Measurements from ENCODE around the gene ULBP3. TPM values are rescaled to one million over a fixed set of nuclear protein-coding genes. Genes with fewer than 3 reads are reported as not detected.
"Not testable (repeated sequence)": the region's sequence is repeated elsewhere in the genome, so short reads cannot be mapped to it uniquely, and the experiment has no call there.

The ULBP3 gene
- total and polyA plus RNA-seq, 4 donors: 5.2 to 6.9 (median 5.6) TPM

DNA sequence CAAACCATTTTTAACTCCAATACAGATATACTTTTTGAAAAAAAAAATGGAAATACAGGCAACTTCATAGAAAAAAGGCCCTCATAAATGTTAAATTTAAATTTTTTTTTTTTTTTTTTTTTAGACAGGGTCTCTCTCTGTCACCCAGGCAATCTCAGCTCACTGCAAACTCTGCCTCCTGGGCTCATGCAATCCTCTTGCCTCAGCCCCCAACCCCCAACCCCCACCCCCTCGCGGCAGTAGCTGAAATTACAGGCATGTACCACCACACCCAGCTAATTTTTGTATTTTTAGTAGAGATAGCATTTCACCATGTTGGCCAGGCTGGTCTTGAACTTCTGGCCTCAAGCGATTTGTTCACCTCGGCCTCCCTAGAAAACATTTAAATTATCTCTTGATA is 12.8 kb upstream of the ULBP3 start:
- no peak overlapping the region for H3K27ac ChIP-seq (ENCODE audit: low read depth, low read length)
- no peaks in the 10 kb centered on the region for H3K9me3 ChIP-seq (ENCODE audit: control insufficient read depth, insufficient read depth, low read length)
- H3K4me3 ChIP-seq (ENCODE audit: low read depth, low read length): no peak overlapping the region
- no peaks in the 10 kb centered on the region for H3K27me3 ChIP-seq (ENCODE audit: control insufficient read depth, insufficient read depth, low read length)
- H3K4me1 ChIP-seq (ENCODE audit: control insufficient read depth, insufficient read depth, low read length): peaks cover 4% of the 10 kb centered on the region
- no peaks in the 10 kb centered on the region for H3K36me3 ChIP-seq (ENCODE audit: control insufficient read depth, insufficient read depth, low read length)
- DNase-seq (ENCODE audit: low read depth in 4 of 6, low spot score in 6 of 6): no peak
- WGBS (ENCODE audit: insufficient coverage): no CpG with 5 or more reads among the region's 4 CpGs

DNA sequence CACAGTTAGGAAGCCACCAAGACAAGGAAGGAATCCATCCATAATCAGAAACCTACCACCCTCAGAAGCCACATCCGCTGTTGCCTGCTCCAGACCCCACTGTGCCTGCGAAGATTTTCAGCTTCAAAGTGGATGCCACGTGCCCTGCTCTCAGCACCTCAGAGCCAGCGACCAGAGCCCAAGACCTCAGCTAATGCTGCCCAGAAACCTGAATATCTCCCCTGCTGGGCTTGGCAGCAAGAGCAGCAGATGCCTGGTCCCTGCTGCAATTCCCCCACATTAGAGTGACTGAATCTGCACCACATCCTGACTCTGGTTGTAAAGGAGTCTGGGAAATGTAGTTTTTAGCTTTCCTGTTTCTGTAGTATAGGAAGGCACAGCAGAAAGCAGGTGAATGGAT is 10.7 kb upstream of the ULBP3 start:
- H3K4me1 ChIP-seq (ENCODE audit: control insufficient read depth, insufficient read depth, low read length): peaks cover 4% of the 10 kb centered on the region
- peak in 2 of 6 donors; percentile 39 to 87 for DNase-seq (ENCODE audit: low read depth in 4 of 6, low spot score in 6 of 6)
- H3K9me3 ChIP-seq (ENCODE audit: control insufficient read depth, insufficient read depth, low read length): no peaks in the 10 kb centered on the region
- H3K27ac ChIP-seq (ENCODE audit: low read depth, low read length): no peak overlapping the region
- 61% methylated on average over 4 of the region's 4 CpGs for WGBS (ENCODE audit: insufficient coverage)
- no peaks in the 10 kb centered on the region for H3K36me3 ChIP-seq (ENCODE audit: control insufficient read depth, insufficient read depth, low read length)
- no peak overlapping the region for H3K4me3 ChIP-seq (ENCODE audit: low read depth, low read length)
- no peaks in the 10 kb centered on the region for H3K27me3 ChIP-seq (ENCODE audit: control insufficient read depth, insufficient read depth, low read length)

DNA sequence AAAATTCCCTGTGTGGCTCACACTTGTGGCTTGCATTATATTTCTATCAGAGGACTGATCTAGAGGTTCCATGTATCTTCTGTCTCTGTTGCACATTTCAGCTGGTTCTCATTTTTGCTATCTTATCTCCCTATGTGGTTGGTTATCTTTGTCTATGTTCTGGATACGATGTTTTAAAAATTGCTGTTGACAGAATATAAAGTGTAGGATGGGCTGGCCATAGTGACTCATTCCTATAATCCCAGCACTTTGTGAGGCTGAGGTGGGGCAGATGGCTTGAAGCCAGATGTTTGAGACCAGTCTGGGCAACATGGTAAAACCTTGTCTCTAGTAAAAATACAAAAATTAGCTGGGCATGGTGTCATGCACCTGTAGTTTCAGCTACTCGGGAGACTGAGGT is 9.9 kb upstream of the ULBP3 start:
- Histone ChIP-seq H3K4me1 (ENCODE audit: control insufficient read depth, insufficient read depth, low read length) (peaks cover 4% of the 10 kb centered on the region), H3K9me3 (ENCODE audit: control insufficient read depth, insufficient read depth, low read length) (no peaks in the 10 kb centered on the region), H3K36me3 (ENCODE audit: control insufficient read depth, insufficient read depth, low read length) (no peaks in the 10 kb centered on the region), H3K27me3 (ENCODE audit: control insufficient read depth, insufficient read depth, low read length) (no peaks in the 10 kb centered on the region), H3K27ac (ENCODE audit: low read depth, low read length) (no peak overlapping the region), H3K4me3 (ENCODE audit: low read depth, low read length) (no peak overlapping the region)
- DNase-seq (ENCODE audit: low read depth in 4 of 6, low spot score in 6 of 6): no peak
- no CpG with 5 or more reads among the region's 2 CpGs for WGBS (ENCODE audit: insufficient coverage)

DNA sequence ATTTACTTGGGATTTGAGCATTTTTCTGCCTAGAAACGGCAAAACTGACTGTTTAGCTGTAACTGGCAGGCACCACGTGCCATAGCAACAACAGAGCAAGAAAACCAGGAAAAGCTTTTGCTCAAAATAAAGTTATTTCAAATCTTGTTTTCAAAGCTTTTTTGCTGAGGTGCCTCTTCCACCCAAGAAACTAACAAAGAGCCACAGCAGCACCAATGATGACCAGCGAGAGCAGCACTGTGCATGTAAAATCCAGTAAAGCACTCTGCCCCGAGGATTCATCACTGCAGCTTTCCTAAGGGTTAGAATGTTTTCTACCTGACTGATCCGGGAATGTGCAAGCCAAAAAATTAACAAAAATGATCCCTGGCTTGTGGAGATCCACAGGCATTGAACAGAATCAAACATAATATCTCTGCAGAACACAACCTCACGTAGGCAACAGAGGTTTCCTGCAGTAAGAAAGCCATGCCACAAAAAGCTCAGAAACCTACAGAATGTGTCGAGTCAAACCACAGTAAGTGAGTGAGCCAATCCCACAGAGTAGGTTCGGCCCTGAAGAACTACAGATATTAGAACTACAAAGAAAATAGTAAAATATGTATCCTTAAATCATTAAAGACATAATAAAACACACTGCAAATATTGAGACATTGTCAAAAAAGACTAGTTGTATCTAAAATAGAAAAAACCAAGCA is 7.4 kb upstream of the ULBP3 start:
- Histone ChIP-seq H3K27ac (ENCODE audit: low read depth, low read length) (no peak overlapping the region), H3K27me3 (ENCODE audit: control insufficient read depth, insufficient read depth, low read length) (peaks cover 3% of the 10 kb centered on the region), H3K4me1 (ENCODE audit: control insufficient read depth, insufficient read depth, low read length) (peaks cover 12% of the 10 kb centered on the region), H3K36me3 (ENCODE audit: control insufficient read depth, insufficient read depth, low read length) (no peaks in the 10 kb centered on the region), H3K9me3 (ENCODE audit: control insufficient read depth, insufficient read depth, low read length) (no peaks in the 10 kb centered on the region), H3K4me3 (ENCODE audit: low read depth, low read length) (no peak overlapping the region)
- peak in 2 of 6 donors; percentile 47 to 74 for DNase-seq (ENCODE audit: low read depth in 4 of 6, low spot score in 6 of 6)
- 37% methylated on average over 6 of the region's 8 CpGs for WGBS (ENCODE audit: insufficient coverage)

DNA sequence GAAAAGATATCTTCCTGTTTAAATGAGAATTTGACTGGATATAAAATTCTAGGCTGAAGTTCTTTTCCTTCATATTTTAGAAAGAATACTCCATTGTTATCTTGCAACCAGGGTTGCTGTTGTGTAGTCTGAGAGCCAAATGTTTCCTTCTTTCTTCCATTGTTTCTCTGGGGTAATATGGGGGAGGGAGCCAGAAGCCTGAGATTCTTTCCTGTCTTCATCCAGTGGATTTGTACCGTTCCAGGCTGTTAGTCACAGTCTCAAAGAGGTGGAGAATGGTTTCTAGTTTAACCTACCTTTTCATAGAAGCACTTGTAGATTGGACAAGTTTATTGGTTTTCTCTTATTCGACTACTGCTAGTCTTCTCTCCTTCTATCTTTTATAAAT is 6.1 kb upstream of the ULBP3 start:
- no peak overlapping the region for H3K27ac ChIP-seq (ENCODE audit: low read depth, low read length)
- no peak for DNase-seq (ENCODE audit: low read depth in 4 of 6, low spot score in 6 of 6)
- no peak overlapping the region for H3K4me3 ChIP-seq (ENCODE audit: low read depth, low read length)
- no CpG with 5 or more reads among the region's 2 CpGs for WGBS (ENCODE audit: insufficient coverage)
- H3K9me3 ChIP-seq (ENCODE audit: control insufficient read depth, insufficient read depth, low read length): no peaks in the 10 kb centered on the region
- peaks cover 3% of the 10 kb centered on the region for H3K27me3 ChIP-seq (ENCODE audit: control insufficient read depth, insufficient read depth, low read length)
- H3K4me1 ChIP-seq (ENCODE audit: control insufficient read depth, insufficient read depth, low read length): peaks cover 21% of the 10 kb centered on the region
- H3K36me3 ChIP-seq (ENCODE audit: control insufficient read depth, insufficient read depth, low read length): no peaks in the 10 kb centered on the region

DNA sequence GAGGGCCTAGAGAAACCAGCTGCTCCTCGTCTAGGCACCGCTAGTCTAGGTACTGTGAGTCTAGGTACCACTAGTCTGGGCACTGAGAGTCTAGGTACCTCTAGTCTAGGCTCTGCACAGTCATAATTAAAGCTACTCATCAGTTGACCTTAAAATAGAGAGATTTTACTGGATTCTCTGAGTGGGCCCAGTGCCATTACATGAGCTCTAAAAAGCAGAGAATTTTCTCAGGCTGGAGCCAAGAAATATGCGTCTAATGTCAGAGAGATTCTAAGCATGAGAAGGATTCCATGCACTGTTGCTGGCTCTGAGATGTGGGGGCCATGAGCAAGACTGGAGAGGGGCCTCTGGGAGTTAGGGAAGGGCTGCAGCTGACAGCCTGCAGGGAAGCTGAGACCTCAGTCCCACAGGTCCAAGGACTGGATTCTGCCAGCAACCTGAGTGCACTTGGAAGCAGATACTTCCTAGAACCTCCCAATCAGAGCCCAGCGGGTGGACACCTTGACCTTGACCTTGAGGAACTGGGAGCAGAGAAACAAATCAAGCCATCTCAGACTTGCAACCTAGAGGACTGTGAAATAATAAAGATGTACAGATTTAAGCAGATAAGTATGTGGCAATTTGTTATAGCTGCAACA is 5.6 kb upstream of the ULBP3 start:
- H3K27ac ChIP-seq (ENCODE audit: low read depth, low read length); H3K36me3 ChIP-seq (ENCODE audit: control insufficient read depth, insufficient read depth, low read length); H3K27me3 ChIP-seq (ENCODE audit: control insufficient read depth, insufficient read depth, low read length); H3K4me3 ChIP-seq (ENCODE audit: low read depth, low read length); H3K9me3 ChIP-seq (ENCODE audit: control insufficient read depth, insufficient read depth, low read length); DNase-seq (ENCODE audit: low read depth in 4 of 6, low spot score in 6 of 6): not testable (repeated sequence)
- H3K4me1 ChIP-seq (ENCODE audit: control insufficient read depth, insufficient read depth, low read length): peaks cover 24% of the 10 kb centered on the region
- WGBS (ENCODE audit: insufficient coverage): 85% methylated on average over 3 of the region's 4 CpGs

DNA sequence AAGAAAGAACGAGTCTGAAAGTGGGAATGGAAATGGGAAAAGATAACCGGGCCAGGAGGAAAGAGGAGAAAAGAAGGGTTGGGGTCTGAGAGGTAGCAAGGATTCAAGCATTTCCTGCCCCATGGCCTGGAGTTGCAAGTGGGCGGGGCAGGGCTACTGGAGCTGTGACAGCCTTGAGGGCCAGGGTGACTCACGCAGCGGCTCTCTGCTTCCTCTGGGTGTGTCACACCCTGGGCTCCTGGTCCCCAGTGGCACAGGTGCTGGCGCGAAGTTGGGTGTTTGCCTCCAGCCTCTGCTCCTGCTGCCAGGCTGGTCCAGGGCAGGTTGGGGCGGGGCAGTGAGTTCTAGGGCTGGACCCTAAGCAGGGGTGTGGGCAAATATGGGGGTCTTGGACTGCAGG is 3.3 kb upstream of the ULBP3 start:
- WGBS (ENCODE audit: insufficient coverage): 79% methylated on average over 8 of the region's 8 CpGs
- DNase-seq (ENCODE audit: low read depth in 4 of 6, low spot score in 6 of 6): no peak
- peaks cover 41% of the 10 kb centered on the region for H3K4me1 ChIP-seq (ENCODE audit: control insufficient read depth, insufficient read depth, low read length)
- H3K9me3 ChIP-seq (ENCODE audit: control insufficient read depth, insufficient read depth, low read length): no peaks in the 10 kb centered on the region
- peaks cover 7% of the 10 kb centered on the region for H3K27me3 ChIP-seq (ENCODE audit: control insufficient read depth, insufficient read depth, low read length)
- no peak overlapping the region for H3K4me3 ChIP-seq (ENCODE audit: low read depth, low read length)
- no peak overlapping the region for H3K27ac ChIP-seq (ENCODE audit: low read depth, low read length)
- H3K36me3 ChIP-seq (ENCODE audit: control insufficient read depth, insufficient read depth, low read length): no peaks in the 10 kb centered on the region

DNA sequence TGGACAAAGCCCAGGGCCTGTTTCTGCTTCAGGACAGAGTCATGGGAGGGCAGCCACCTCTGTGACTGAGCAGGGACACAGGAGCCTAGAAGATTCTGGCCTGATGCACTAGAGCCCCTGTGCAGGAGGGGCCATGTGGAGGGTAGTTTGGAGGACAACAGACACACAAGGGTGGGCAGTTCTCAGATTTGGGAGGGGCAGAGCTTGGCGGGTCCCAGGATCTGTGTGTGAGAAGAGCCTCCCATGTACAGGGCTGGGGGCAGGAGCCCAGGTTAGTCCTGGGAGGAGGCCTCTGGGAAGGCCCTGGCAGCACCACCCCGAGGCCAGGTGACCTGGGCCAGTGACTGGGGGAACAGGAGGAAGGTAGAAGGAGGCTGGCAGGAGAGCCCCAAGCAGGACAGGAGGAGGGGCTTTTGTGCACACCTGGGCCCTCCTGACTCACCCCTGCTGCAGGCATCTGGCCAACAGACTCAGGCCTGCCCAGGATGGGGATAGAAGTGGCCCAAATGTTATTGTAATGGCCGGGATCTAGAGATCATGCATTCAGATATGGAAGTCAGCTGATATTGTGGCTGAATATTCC is 1.4 kb upstream of the ULBP3 start:
- H3K27ac ChIP-seq (ENCODE audit: low read depth, low read length): no peak overlapping the region
- 84% methylated on average over 3 of the region's 3 CpGs for WGBS (ENCODE audit: insufficient coverage)
- no peak for DNase-seq (ENCODE audit: low read depth in 4 of 6, low spot score in 6 of 6)

DNA sequence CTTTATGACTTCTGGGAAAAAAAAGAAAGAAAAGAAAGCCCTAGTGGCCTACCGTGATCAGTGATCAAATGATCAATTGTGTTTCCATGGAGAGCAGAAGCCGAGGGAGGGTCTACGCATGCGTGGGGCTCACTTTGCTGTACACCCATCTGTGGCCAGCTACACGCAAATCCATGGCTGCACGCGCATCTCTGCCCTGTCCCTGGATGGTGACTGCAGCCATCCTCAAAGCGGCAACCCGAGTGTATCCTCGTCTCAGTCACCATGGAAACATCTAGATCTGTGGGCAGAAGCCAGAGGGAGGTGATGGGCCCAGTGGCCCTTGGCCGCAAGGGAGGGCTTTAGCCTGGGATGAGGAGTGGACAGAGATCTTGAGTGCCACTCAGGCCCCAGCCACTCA is 785 bp upstream of the ULBP3 start:
- peak in 3 of 6 donors; percentile 57 to 96 (median 82) for DNase-seq (ENCODE audit: low read depth in 4 of 6, low spot score in 6 of 6)
- 26% methylated on average over 10 of the region's 11 CpGs for WGBS (ENCODE audit: insufficient coverage)
- Histone ChIP-seq H3K9me3 (ENCODE audit: control insufficient read depth, insufficient read depth, low read length) (no peaks in the 10 kb centered on the region), H3K4me3 (ENCODE audit: low read depth, low read length) (peak overlapping the region; percentile 73), H3K36me3 (ENCODE audit: control insufficient read depth, insufficient read depth, low read length) (peaks cover 6% of the 10 kb centered on the region), H3K27me3 (ENCODE audit: control insufficient read depth, insufficient read depth, low read length) (peaks cover 7% of the 10 kb centered on the region), H3K27ac (ENCODE audit: low read depth, low read length) (peak overlapping the region; percentile 33), H3K4me1 (ENCODE audit: control insufficient read depth, insufficient read depth, low read length) (peaks cover 41% of the 10 kb centered on the region)

More for the DNA sequence above, 1.4 kb upstream of the ULBP3 start:
- Histone ChIP-seq H3K4me1 (ENCODE audit: control insufficient read depth, insufficient read depth, low read length) (peaks cover 41% of the 10 kb centered on the region), H3K9me3 (ENCODE audit: control insufficient read depth, insufficient read depth, low read length) (no peaks in the 10 kb centered on the region), H3K27me3 (ENCODE audit: control insufficient read depth, insufficient read depth, low read length) (peaks cover 7% of the 10 kb centered on the region), H3K4me3 (ENCODE audit: low read depth, low read length) (no peak overlapping the region), H3K36me3 (ENCODE audit: control insufficient read depth, insufficient read depth, low read length) (peaks cover 1% of the 10 kb centered on the region)

DNA sequence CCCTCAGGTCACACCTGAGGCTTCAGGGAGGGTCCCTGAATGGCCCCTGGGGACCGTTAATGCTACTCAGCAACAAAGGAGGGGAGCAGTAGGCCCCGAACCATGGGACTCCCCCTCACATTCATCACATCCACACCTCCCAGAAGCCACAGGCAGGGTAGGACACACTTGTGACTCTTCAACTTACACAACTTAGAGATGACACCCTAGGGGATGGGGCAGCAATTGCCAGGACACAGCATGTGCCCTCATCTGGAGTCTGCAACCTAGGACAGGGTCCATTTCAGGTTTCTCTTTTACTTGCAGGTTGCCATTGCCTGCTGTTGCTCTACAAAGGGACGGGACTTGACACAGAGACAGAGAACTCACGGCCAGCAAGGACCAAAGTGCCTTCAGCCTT is 770 bp downstream of the ULBP3 start:
- WGBS (ENCODE audit: insufficient coverage): 42% methylated on average over 4 of the region's 4 CpGs
- Histone ChIP-seq H3K27ac (ENCODE audit: low read depth, low read length) (no peak overlapping the region), H3K4me1 (ENCODE audit: control insufficient read depth, insufficient read depth, low read length) (peaks cover 41% of the 10 kb centered on the region), H3K9me3 (ENCODE audit: control insufficient read depth, insufficient read depth, low read length) (no peaks in the 10 kb centered on the region), H3K27me3 (ENCODE audit: control insufficient read depth, insufficient read depth, low read length) (peaks cover 7% of the 10 kb centered on the region), H3K36me3 (ENCODE audit: control insufficient read depth, insufficient read depth, low read length) (peaks cover 15% of the 10 kb centered on the region), H3K4me3 (ENCODE audit: low read depth, low read length) (peak overlapping the region; percentile 73)
- peak in 1 of 6 donors; percentile 15 for DNase-seq (ENCODE audit: low read depth in 4 of 6, low spot score in 6 of 6)

Measured in spinal cord (tissue), 10 donors.